OCI-LY3 (cell line): Measurements from ENCODE around the gene CACNA1I.

Experiments used
- H2AFZ ChIP-seq: fragments of 200-600, 300-600 bp; shearing (Covaris generic); 2 replicates; pipeline ENCODE4 v1.6.0; 2014; ENCODE audit warnings: antibody characterized with exemption, low read depth, low read length
- H3K27ac ChIP-seq: fragments of 200-600, 300-600 bp; sonication (generic); 2 replicates; pipeline ENCODE4 v1.5.1; 2014; ENCODE audit warnings: mild to moderate bottlenecking, low read length, moderate library complexity, mixed read lengths
- H3K27me3 ChIP-seq: fragments of 200-600, 300-600 bp; sonication (generic); 2 replicates; pipeline ENCODE4 v1.6.1; 2014; ENCODE audit warnings: low read depth, low read length, mixed read lengths
- H3K36me3 ChIP-seq: fragments of 200-600, 300-600 bp; sonication (generic); replicated peaks from 2 replicates; pipeline ENCODE3; 2014; ENCODE audit warnings: low read depth, low read length, mixed read lengths
- H3K4me1 ChIP-seq: fragments of 300-600, 200-600 bp; sonication (generic); 2 replicates; pipeline ENCODE4 v1.6.1; 2014; ENCODE audit warnings: low read length, mixed read lengths
- H3K4me2 ChIP-seq: fragments of 200-600, 300-600 bp; sonication (generic); 2 replicates; pipeline ENCODE4 v1.6.1; 2014; ENCODE audit warnings: low read length, mixed read lengths
- H3K4me3 ChIP-seq: fragments of 300-600, 200-600 bp; sonication (generic); 2 replicates; pipeline ENCODE4 v1.5.1; 2014; ENCODE audit warnings: antibody characterized with exemption, mild to moderate bottlenecking, low read length, moderate library complexity
- H3K79me2 ChIP-seq: fragments of 300-600, 200-600 bp; shearing (Covaris generic); 2 replicates; pipeline ENCODE4 v1.6.1; 2014; ENCODE audit warnings: mild to moderate bottlenecking, low read length, mixed read lengths
- H3K9ac ChIP-seq: fragments of 300-600, 200-600 bp; shearing (Covaris generic); 2 replicates; pipeline ENCODE4 v1.6.0; 2014; ENCODE audit warnings: mild to moderate bottlenecking, low read length, moderate library complexity
- H3K9me3 ChIP-seq: fragments of 200-600, 300-600 bp; shearing (Covaris generic); 2 replicates; pipeline ENCODE4 v1.6.1; 2014; ENCODE audit warnings: low read length, mixed read lengths; ENCODE audit not compliant: insufficient read depth
- H4K20me1 ChIP-seq: fragments of 200-600, 300-600 bp; sonication (generic); 2 replicates; pipeline ENCODE4 v1.6.1; 2016; ENCODE audit warnings: low read length, mixed read lengths; ENCODE audit not compliant: insufficient read depth
- EZH2phosphoT487 ChIP-seq: fragments of 200-600 bp; shearing (Covaris generic); IDR thresholded peaks from 2 replicates; pipeline ENCODE4 v1.6.1; 2018; ENCODE audit warnings: antibody characterized with exemption, mixed run types, low read depth
- TF ChIP-seq, protein P1 (sequence below): fragments of 200-600, 300-600 bp; sonication (generic); IDR thresholded peaks from 2 replicates; pipeline ENCODE4 v1.5.1; 2014; ENCODE audit warnings: antibody characterized with exemption, low read length, low read depth

CACNA1I gene

DNA sequence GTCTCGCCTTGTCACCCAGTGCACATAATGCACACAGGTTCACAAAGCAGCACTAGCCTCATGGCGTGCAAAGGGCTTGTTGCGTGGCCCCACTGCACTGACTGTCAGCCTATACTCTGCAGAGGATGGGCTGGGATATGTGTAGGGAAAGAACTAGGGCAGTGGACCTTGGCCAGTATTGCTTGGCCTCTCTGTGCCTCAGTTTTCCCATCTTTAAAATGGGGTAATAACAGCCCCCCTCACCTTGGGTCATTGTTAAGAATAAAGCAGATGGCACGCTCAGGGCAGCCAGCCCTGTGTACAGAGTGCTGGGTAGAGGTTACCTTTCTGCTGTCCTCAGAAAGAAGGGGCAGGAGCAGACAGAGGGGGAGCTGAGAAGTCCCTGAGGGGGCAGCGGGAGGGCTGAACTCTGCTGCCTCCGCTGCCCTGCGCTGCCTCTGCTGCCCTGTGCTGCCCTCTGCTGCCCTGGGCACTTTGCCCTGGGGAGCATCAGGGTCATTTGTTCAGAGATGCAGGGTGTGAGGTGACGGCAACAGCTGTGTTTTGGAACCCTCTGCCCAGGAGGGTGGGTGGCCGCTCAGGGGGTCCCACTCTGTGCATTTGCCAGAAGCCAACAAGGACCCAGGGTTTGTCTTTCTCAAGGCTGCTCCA lies 71.2 kb downstream of the CACNA1I start:
- no peak overlapping the region for H2AFZ ChIP-seq
- no peaks in the 10 kb centered on the region for H3K9me3 ChIP-seq
- peaks cover 28% of the 10 kb centered on the region for H3K27me3 ChIP-seq
- TF ChIP-seq, protein P1, sequence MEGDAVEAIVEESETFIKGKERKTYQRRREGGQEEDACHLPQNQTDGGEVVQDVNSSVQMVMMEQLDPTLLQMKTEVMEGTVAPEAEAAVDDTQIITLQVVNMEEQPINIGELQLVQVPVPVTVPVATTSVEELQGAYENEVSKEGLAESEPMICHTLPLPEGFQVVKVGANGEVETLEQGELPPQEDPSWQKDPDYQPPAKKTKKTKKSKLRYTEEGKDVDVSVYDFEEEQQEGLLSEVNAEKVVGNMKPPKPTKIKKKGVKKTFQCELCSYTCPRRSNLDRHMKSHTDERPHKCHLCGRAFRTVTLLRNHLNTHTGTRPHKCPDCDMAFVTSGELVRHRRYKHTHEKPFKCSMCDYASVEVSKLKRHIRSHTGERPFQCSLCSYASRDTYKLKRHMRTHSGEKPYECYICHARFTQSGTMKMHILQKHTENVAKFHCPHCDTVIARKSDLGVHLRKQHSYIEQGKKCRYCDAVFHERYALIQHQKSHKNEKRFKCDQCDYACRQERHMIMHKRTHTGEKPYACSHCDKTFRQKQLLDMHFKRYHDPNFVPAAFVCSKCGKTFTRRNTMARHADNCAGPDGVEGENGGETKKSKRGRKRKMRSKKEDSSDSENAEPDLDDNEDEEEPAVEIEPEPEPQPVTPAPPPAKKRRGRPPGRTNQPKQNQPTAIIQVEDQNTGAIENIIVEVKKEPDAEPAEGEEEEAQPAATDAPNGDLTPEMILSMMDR, result no peak
- no peak for TF ChIP-seq EZH2phosphoT487
- no peak overlapping the region for H3K4me2 ChIP-seq
- H3K9ac ChIP-seq, result no peak overlapping the region
- no peak overlapping the region for H3K4me3 ChIP-seq
- H3K4me1 ChIP-seq, result no peaks in the 10 kb centered on the region
- H3K79me2 ChIP-seq, result no peaks in the 10 kb centered on the region
- H3K36me3 ChIP-seq, result no peaks in the 10 kb centered on the region
- no peaks in the 10 kb centered on the region for H4K20me1 ChIP-seq
- no peak overlapping the region for H3K27ac ChIP-seq

DNA sequence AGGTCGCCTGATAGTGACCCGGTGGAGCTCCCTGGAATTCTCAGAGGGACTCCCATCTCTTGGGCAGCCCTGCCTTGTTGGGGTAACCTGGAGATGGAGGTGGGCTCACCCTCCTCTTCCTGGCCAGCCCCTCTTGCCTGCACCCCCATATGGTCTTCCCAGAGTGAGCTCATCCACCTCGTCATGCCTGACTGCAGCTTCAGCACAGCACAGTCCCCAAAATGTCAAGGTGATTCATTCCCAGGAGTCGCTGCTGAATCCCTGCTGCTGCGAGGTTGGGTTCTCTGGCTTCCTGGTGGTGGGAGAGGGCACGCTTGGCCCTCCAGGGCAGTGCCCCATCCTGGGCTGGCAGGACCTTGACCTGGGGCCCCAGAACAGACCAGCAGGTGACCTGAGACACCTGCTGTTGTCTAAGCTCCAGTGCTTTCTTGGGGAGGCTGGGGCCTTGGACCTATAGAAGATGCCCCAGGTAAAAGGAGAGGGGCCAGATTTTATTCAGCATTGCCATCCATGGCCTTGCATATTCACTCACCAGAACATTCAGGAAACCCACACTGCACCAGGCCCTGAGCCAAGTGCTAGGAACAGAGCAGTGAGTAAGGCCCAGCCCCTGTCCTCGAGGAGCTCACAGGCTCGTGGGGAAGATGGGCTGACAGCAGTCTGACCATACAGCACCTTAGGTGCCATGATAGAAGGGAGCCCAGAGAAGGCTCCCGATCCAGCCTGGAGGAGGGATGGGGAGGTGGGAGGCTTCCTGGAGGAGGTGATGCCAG lies 72.9 kb downstream of the CACNA1I start:
- Histone ChIP-seq H3K9ac (no peak overlapping the region), H4K20me1 (no peaks in the 10 kb centered on the region), H3K27ac (no peak overlapping the region), H3K27me3 (peaks cover 24% of the 10 kb centered on the region), H3K4me1 (no peaks in the 10 kb centered on the region), H2AFZ (no peak overlapping the region), H3K9me3 (no peaks in the 10 kb centered on the region), H3K79me2 (no peaks in the 10 kb centered on the region), H3K4me2 (no peak overlapping the region), H3K4me3 (no peak overlapping the region), H3K36me3 (no peaks in the 10 kb centered on the region)
- no peak for TF ChIP-seq EZH2phosphoT487
- TF ChIP-seq, protein P1, result no peak

DNA sequence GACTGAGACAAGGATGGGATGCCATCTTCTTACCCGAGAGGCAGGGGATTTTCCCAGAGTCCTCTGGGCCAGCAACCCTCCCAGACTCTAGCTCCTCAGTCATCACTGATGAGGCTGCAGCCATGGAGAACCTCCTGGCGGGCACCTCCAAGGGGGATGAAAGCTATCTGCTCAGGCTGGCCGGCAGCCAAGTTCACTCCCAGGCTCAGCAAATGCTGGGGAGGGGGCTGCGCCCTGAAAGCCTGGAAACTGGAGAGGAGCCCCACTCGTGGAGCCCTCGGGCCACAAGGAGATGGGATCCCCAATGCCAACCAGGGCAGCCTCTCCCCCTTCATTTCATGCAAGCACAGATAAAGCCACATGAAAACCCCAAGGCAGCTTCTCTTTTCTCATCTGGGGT lies 75.0 kb downstream of the CACNA1I start:
- Histone ChIP-seq H3K27ac (no peak overlapping the region), H3K9ac (no peak overlapping the region), H3K79me2 (no peaks in the 10 kb centered on the region), H2AFZ (no peak overlapping the region), H3K9me3 (no peaks in the 10 kb centered on the region), H3K36me3 (no peaks in the 10 kb centered on the region), H3K27me3 (peaks cover 13% of the 10 kb centered on the region), H3K4me1 (no peaks in the 10 kb centered on the region), H4K20me1 (no peaks in the 10 kb centered on the region), H3K4me2 (no peak overlapping the region), H3K4me3 (no peak overlapping the region)
- TF ChIP-seq EZH2phosphoT487, result no peak
- TF ChIP-seq, protein P1, result no peak

DNA sequence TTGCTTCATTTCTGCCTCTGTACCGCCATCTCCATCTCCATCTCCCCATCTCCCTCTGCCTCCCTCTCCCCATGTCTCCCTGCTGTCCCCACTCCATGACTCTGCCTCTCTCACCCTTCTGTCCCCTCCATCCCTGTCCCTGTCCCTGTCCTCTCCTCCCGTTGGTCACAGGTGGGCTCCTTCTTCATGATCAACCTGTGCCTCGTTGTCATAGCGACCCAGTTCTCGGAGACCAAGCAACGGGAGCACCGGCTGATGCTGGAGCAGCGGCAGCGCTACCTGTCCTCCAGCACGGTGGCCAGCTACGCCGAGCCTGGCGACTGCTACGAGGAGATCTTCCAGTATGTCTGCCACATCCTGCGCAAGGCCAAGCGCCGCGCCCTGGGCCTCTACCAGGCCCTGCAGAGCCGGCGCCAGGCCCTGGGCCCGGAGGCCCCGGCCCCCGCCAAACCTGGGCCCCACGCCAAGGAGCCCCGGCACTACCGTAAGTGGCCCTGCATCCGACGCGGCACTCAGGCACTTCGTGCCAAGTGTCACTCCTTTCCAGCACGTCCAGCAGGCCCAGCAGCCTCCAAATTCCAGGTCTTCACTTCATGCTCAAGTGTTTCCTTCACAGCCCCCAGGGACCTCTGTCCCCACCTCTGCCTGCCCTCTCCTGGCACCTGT lies 76.0 kb downstream of the CACNA1I start:
- no peaks in the 10 kb centered on the region for H3K79me2 ChIP-seq
- H3K27ac ChIP-seq, result no peak overlapping the region
- no peak overlapping the region for H3K4me2 ChIP-seq
- H3K4me1 ChIP-seq, result no peaks in the 10 kb centered on the region
- no peaks in the 10 kb centered on the region for H3K9me3 ChIP-seq
- no peak overlapping the region for H3K4me3 ChIP-seq
- H3K27me3 ChIP-seq, result peaks cover 13% of the 10 kb centered on the region
- H2AFZ ChIP-seq, result no peak overlapping the region
- no peaks in the 10 kb centered on the region for H3K36me3 ChIP-seq
- H3K9ac ChIP-seq, result no peak overlapping the region
- TF ChIP-seq EZH2phosphoT487, result no peak
- TF ChIP-seq, protein P1, result no peak
- H4K20me1 ChIP-seq, result no peaks in the 10 kb centered on the region
